ENCODE data around the gene TTC39C. TPM values are rescaled to one million over a fixed set of nuclear protein-coding genes. Genes with fewer than 3 reads are reported as not detected.

The TTC39C gene
- total and polyA plus RNA-seq, 2 donors (not counting 1 experiment from before 2014, with no cell fraction given) = 15.8 to 32.0 TPM

- Histone ChIP-seq H3K4me1 (ENCODE audit: control insufficient read depth, extremely low read depth, insufficient read depth, low read length) (peaks cover 2% of the 10 kb centered on the region), H3K4me3 (replicated peaks in 1 of 4; ENCODE audit: control extremely low read depth in 1 of 4, insufficient read depth in 1 of 4, low read depth in 3 of 4, low read length in 4 of 4) (no peak overlapping the region), H3K27me3 (ENCODE audit: control insufficient read depth, insufficient read depth, low read length) (no peaks in the 10 kb centered on the region), H2AFZ (ENCODE audit: low read length) (no peak overlapping the region), H3K79me2 (ENCODE audit: control insufficient read depth, insufficient read depth, low read length) (peaks cover 6% of the 10 kb centered on the region), H3K36me3 (ENCODE audit: control insufficient read depth, insufficient read depth, low read length) (no peaks in the 10 kb centered on the region), H4K20me1 (ENCODE audit: control insufficient read depth, extremely low read depth, insufficient read depth, low read length) (no peaks in the 10 kb centered on the region), H3K9me3 (ENCODE audit: control insufficient read depth, insufficient read depth, low read depth, low read length) (no peaks in the 10 kb centered on the region), H3K4me2 (ENCODE audit: extremely low read depth, insufficient read depth, low read length) (no peak overlapping the region), H3K9ac (ENCODE audit: insufficient read depth, low read length) (no peak overlapping the region), H3K27ac (ENCODE audit: insufficient read depth, low read length) (no peak overlapping the region)
- no peak for DNase-seq (ENCODE audit: low read depth in 2 of 2)
- TF ChIP-seq CTCF (conservative IDR thresholded peaks at IDR 0.05 in 1 of 2, IDR thresholded peaks at IDR 0.05 in 1 of 2; ENCODE audit: low read depth in 1 of 2, low read length in 2 of 2) (peak in 1 of 2 donors; percentile 12), EZH2 (IDR thresholded peaks at IDR 0.05; ENCODE audit: low read length, missing control alignments) (no peak)
Observed at GRCh38 chr18:24023185-24023814, 8.7 kb downstream of the TTC39C start.

GRCh38 chr18:24024425-24024824, 9.9 kb downstream of the TTC39C start:
- Histone ChIP-seq H4K20me1 (ENCODE audit: control insufficient read depth, extremely low read depth, insufficient read depth, low read length) (no peaks in the 10 kb centered on the region), H3K4me2 (ENCODE audit: extremely low read depth, insufficient read depth, low read length) (no peak overlapping the region), H3K9me3 (ENCODE audit: control insufficient read depth, insufficient read depth, low read depth, low read length) (no peaks in the 10 kb centered on the region), H3K36me3 (ENCODE audit: control insufficient read depth, insufficient read depth, low read length) (no peaks in the 10 kb centered on the region), H3K9ac (ENCODE audit: insufficient read depth, low read length) (no peak overlapping the region), H3K4me1 (ENCODE audit: control insufficient read depth, extremely low read depth, insufficient read depth, low read length) (peaks cover 2% of the 10 kb centered on the region), H3K79me2 (ENCODE audit: control insufficient read depth, insufficient read depth, low read length) (peaks cover 1% of the 10 kb centered on the region), H3K27ac (ENCODE audit: insufficient read depth, low read length) (no peak overlapping the region), H2AFZ (ENCODE audit: low read length) (no peak overlapping the region), H3K4me3 (replicated peaks in 1 of 4; ENCODE audit: control extremely low read depth in 1 of 4, insufficient read depth in 1 of 4, low read depth in 3 of 4, low read length in 4 of 4) (no peak overlapping the region), H3K27me3 (ENCODE audit: control insufficient read depth, insufficient read depth, low read length) (no peaks in the 10 kb centered on the region)
- no peak for TF ChIP-seq EZH2 (IDR thresholded peaks at IDR 0.05; ENCODE audit: low read length, missing control alignments)
- TF ChIP-seq CTCF (conservative IDR thresholded peaks at IDR 0.05 in 1 of 2, IDR thresholded peaks at IDR 0.05 in 1 of 2; ENCODE audit: low read depth in 1 of 2, low read length in 2 of 2) = no peak
- DNase-seq (ENCODE audit: low read depth in 2 of 2) = no peak

GRCh38 chr18:24026457-24026856, 11.9 kb downstream of the TTC39C start:
- Histone ChIP-seq H3K4me1 (ENCODE audit: control insufficient read depth, extremely low read depth, insufficient read depth, low read length) (peaks cover 2% of the 10 kb centered on the region), H3K4me3 (replicated peaks in 1 of 4; ENCODE audit: control extremely low read depth in 1 of 4, insufficient read depth in 1 of 4, low read depth in 3 of 4, low read length in 4 of 4) (no peak overlapping the region), H3K79me2 (ENCODE audit: control insufficient read depth, insufficient read depth, low read length) (peaks cover 1% of the 10 kb centered on the region), H3K4me2 (ENCODE audit: extremely low read depth, insufficient read depth, low read length) (no peak overlapping the region), H3K9me3 (ENCODE audit: control insufficient read depth, insufficient read depth, low read depth, low read length) (no peaks in the 10 kb centered on the region), H3K9ac (ENCODE audit: insufficient read depth, low read length) (no peak overlapping the region), H2AFZ (ENCODE audit: low read length) (no peak overlapping the region), H4K20me1 (ENCODE audit: control insufficient read depth, extremely low read depth, insufficient read depth, low read length) (no peaks in the 10 kb centered on the region), H3K27ac (ENCODE audit: insufficient read depth, low read length) (no peak overlapping the region), H3K27me3 (ENCODE audit: control insufficient read depth, insufficient read depth, low read length) (no peaks in the 10 kb centered on the region), H3K36me3 (ENCODE audit: control insufficient read depth, insufficient read depth, low read length) (no peaks in the 10 kb centered on the region)
- DNase-seq (ENCODE audit: low read depth in 2 of 2) = no peak
- TF ChIP-seq CTCF (conservative IDR thresholded peaks at IDR 0.05 in 1 of 2, IDR thresholded peaks at IDR 0.05 in 1 of 2; ENCODE audit: low read depth in 1 of 2, low read length in 2 of 2) (no peak), EZH2 (IDR thresholded peaks at IDR 0.05; ENCODE audit: low read length, missing control alignments) (no peak)
